Inferior parietal cortex (tissue), 1 donor: ENCODE data around the gene SOX13.
"Not testable (repeated sequence)": the region's sequence is repeated elsewhere in the genome, so short reads cannot be mapped to it uniquely, and the experiment has no call there.

Experiments used
- DNase-seq: peaks from one replicate; pipeline ENCODE4 v3.0.0-alpha.2; 2016; ENCODE audit errors: extremely low spot score

SOX13 gene

GRCh38 chr1:204072931-204073836 is at the start of gene SOX13:
TSS of gene SOX13 (plus strand) at chr1:204073115. CDS start at chr1:204112916, 39,801 bp downstream.
- peak; percentile 82 for DNase-seq

- DNase-seq: no peak
Measured at GRCh38 chr1:204025917-204026707, 46.8 kb upstream of the SOX13 start.

- no peak for DNase-seq
Measured at GRCh38 chr1:204027446-204027845, 45.5 kb upstream of the SOX13 start.

- DNase-seq: no peak
Measured at GRCh38 chr1:204029016-204029415, 43.9 kb upstream of the SOX13 start.

- no peak for DNase-seq
Measured at GRCh38 chr1:204031098-204031710, 41.7 kb upstream of the SOX13 start.

GRCh38 chr1:204032642-204033235 is 40.2 kb upstream of the SOX13 start:
- no peak for DNase-seq

GRCh38 chr1:204033306-204033705 is 39.6 kb upstream of the SOX13 start:
- no peak for DNase-seq

GRCh38 chr1:204036882-204037655 is 35.8 kb upstream of the SOX13 start:
- no peak for DNase-seq

- DNase-seq: no peak
Measured at GRCh38 chr1:204041232-204041767, 31.6 kb upstream of the SOX13 start.

GRCh38 chr1:204041803-204042505 is 31.0 kb upstream of the SOX13 start:
- no peak for DNase-seq

- DNase-seq: no peak
Measured at GRCh38 chr1:204042516-204042915, 30.4 kb upstream of the SOX13 start.

GRCh38 chr1:204043680-204044079 is 29.2 kb upstream of the SOX13 start:
- DNase-seq: no peak

- no peak for DNase-seq
Measured at GRCh38 chr1:204044448-204044847, 28.5 kb upstream of the SOX13 start.

GRCh38 chr1:204045430-204045829 is 27.5 kb upstream of the SOX13 start:
- DNase-seq: no peak

GRCh38 chr1:204046346-204046745 is 26.6 kb upstream of the SOX13 start:
- no peak for DNase-seq

GRCh38 chr1:204048796-204049195 is 24.1 kb upstream of the SOX13 start:
- not testable (repeated sequence) for DNase-seq

- no peak for DNase-seq
Measured at GRCh38 chr1:204051258-204051657, 21.7 kb upstream of the SOX13 start.

GRCh38 chr1:204051718-204052117 is 21.2 kb upstream of the SOX13 start:
- no peak for DNase-seq

- DNase-seq: no peak
Measured at GRCh38 chr1:204053893-204054292, 19.0 kb upstream of the SOX13 start.

- no peak for DNase-seq
Measured at GRCh38 chr1:204059970-204060369, 12.9 kb upstream of the SOX13 start.
